HepG2 (cell line): ENCODE measurements around the gene MYLK3. TPM values are rescaled to one million over a fixed set of nuclear protein-coding genes. Genes with fewer than 3 reads are reported as not detected.

ENCODE experiments used
- ATAC-seq: fragments of 200-7000 bp; cut with Tn5 transposase; 3 replicates; pipeline ENCODE4 v1.9.1; 2020; ENCODE audit warnings: mild to moderate bottlenecking, moderate library complexity
- BruUV-seq: library from RNA; stranded (reverse); fragments of 400-500 nt; replicated peaks from 2 replicates; lab custom pipeline; 2021; lab: Mats Ljungman, UMichigan
- CTCF ChIA-PET: fragments of 300-600 bp; formaldehyde crosslinking; extraction: SDS; loops from one replicate; lab custom pipeline; 2021; ENCODE audit warnings: low total read pairs, inconsistent platforms, low intra/inter-chr PET ratio; lab: Yijun Ruan, JAX
- POLR2A ChIA-PET: fragments of 350-600 bp; sonication (Branson Sonifier 250); formaldehyde crosslinking; loops from one replicate; lab custom pipeline; 2020; ENCODE audit warnings: antibody characterized with exemption, inconsistent platforms; lab: Yijun Ruan, JAX
- DNase-seq: peaks from one replicate; pipeline ENCODE4 v3.0.0-alpha.2; 2015; ENCODE audit warnings: low spot score
- FAIRE-seq: peaks from 3 replicates; lab custom pipeline; 2011; peaks lifted over from hg19 to GRCh38; lab: Jason Lieb, UNC
- H2AFZ ChIP-seq: one replicate; pipeline ENCODE4 v1.6.1; 2011; ENCODE audit warnings: low read length, inconsistent platforms
- H3K27ac ChIP-seq: fragments of 300-600 bp; 3 replicates; pipeline ENCODE4 v1.8.0; 2011; ENCODE audit warnings: mixed run types, mild to moderate bottlenecking, mixed read lengths, low read length, inconsistent platforms; ENCODE audit not compliant: insufficient read depth; ENCODE audit errors: extremely low read length
- H3K27me3 ChIP-seq, 2 experiments: fragments of 200-600 bp in 1 of 2; 2 replicates in 1 of 2; 3 replicates in 1 of 2; pipeline versions ENCODE4 v1.6.0 to v1.8.0; 2011; ENCODE audit warnings: low read length in 2 of 2, mild to moderate bottlenecking in 2 of 2, moderate library complexity in 2 of 2, inconsistent platforms in 1 of 2; ENCODE audit not compliant: insufficient read depth in 2 of 2, control insufficient read depth in 1 of 2
- H3K36me3 ChIP-seq, 2 experiments: fragments of 200-600 bp in 1 of 2; replicated peaks in 1 of 2; 2 replicates in 1 of 2; 3 replicates in 1 of 2; pipeline versions ENCODE4 v1.5.1 to v1.8.0; 2011; ENCODE audit warnings: low read length in 2 of 2, inconsistent platforms in 1 of 2; ENCODE audit not compliant: insufficient read depth in 2 of 2, control insufficient read depth in 1 of 2
- H3K4me1 ChIP-seq: 2 replicates; pipeline ENCODE4 v1.5.1; 2012; ENCODE audit warnings: low read length, inconsistent platforms; ENCODE audit not compliant: insufficient read depth
- H3K4me2 ChIP-seq: 2 replicates; pipeline ENCODE4 v1.6.0; 2011; ENCODE audit warnings: low read depth, low read length, inconsistent platforms
- H3K4me3 ChIP-seq, 3 experiments: fragments of 200-600 bp in 1 of 3; sonication (generic), shearing (Covaris generic) in 1 of 3; replicated peaks in 1 of 3; 2 replicates each; pipeline ENCODE4 v1.5.1; 2011 to 2016; ENCODE audit warnings: low read length in 3 of 3, inconsistent platforms in 2 of 3, low read depth in 2 of 3, mild to moderate bottlenecking in 2 of 3, control low read depth in 1 of 3, mixed read lengths in 1 of 3; ENCODE audit not compliant: insufficient read depth in 1 of 3
- H3K79me2 ChIP-seq: one replicate; pipeline ENCODE4 v1.6.1; 2011; ENCODE audit warnings: low read length, inconsistent platforms; ENCODE audit not compliant: insufficient read depth
- H3K9ac ChIP-seq: 2 replicates; pipeline ENCODE4 v1.6.0; 2011; ENCODE audit warnings: mild to moderate bottlenecking, low read depth, low read length, inconsistent platforms; ENCODE audit not compliant: insufficient read depth
- H3K9me3 ChIP-seq: 2 replicates; pipeline ENCODE4 v1.5.1; 2012; ENCODE audit warnings: mild to moderate bottlenecking, low read length
- H4K20me1 ChIP-seq: 2 replicates; pipeline ENCODE4 v1.6.0; 2011; ENCODE audit warnings: inconsistent platforms, mild to moderate bottlenecking, low read length, moderate library complexity; ENCODE audit not compliant: insufficient read depth
- DNMT1 ChIP-seq: sonication (generic); formaldehyde crosslinking; IDR thresholded peaks from 2 replicates; pipeline ENCODE4 v1.5.1; 2020; ENCODE audit warnings: mild to moderate bottlenecking, missing genetic modification reagents
- KLF15 ChIP-seq: sonication (generic); formaldehyde crosslinking; IDR thresholded peaks from 2 replicates; pipeline ENCODE4 v1.8.1; 2023; ENCODE audit warnings: borderline replicate concordance, mild to moderate bottlenecking, inconsistent platforms, missing genetic modification reagents, mixed read lengths
- MED1 ChIP-seq: sonication (generic); formaldehyde crosslinking; IDR thresholded peaks from 2 replicates; pipeline ENCODE4 v1.4.0; 2020; ENCODE audit warnings: missing genetic modification reagents
- YY1 ChIP-seq: IDR thresholded peaks from 2 replicates; pipeline ENCODE4 v1.6.1; 2011; ENCODE audit warnings: low read length, low read depth, moderate library complexity, mild to moderate bottlenecking; ENCODE audit not compliant: insufficient read depth, insufficient replicate concordance
- ZBTB26 ChIP-seq: IDR thresholded peaks from 2 replicates; pipeline ENCODE4 v1.6.1; 2016; ENCODE audit warnings: missing compliant biosample characterization, missing genetic modification reagents, borderline replicate concordance
- ZBTB46 ChIP-seq: sonication (generic); formaldehyde crosslinking; IDR thresholded peaks from 2 replicates; pipeline ENCODE4 v1.4.0; 2020; ENCODE audit warnings: mild to moderate bottlenecking, missing genetic modification reagents, borderline replicate concordance
- ZNF17 ChIP-seq: sonication (generic); formaldehyde crosslinking; IDR thresholded peaks from 2 replicates; pipeline ENCODE4 v1.5.0; 2020; ENCODE audit warnings: mild to moderate bottlenecking, missing genetic modification reagents
- WGBS: methylation state at CpG from one replicate; pipeline ENCODE4 v1.1.6; 2017; ENCODE audit warnings: low lambda C conversion rate; 5-methylcytosine and 5-hydroxymethylcytosine counted together
- in situ Hi-C: cut with HindIII; loops from 2 replicates; pipeline ENCODE4 v1.10.0; 2017; ENCODE audit warnings: low pct_unique_long_range_greater_than_20kb; ENCODE audit not compliant: extremely low pct_ligation_motif_present
- intact Hi-C: fragments of 100-400 bp; cut with micrococcal nuclease; formaldehyde crosslinking; loops from one replicate; pipeline ENCODE4 v1.10.0; 2022; ENCODE audit not compliant: unreplicated experiment
- polyA plus RNA-seq, 8 experiments: library from polyadenylated mRNA; depleted of rRNA in 3 of 8; stranded (reverse) in 7 of 8; unstranded in 1 of 8; fragments of >200 nt; fragmentation: Illumina TruSeq in 4 of 8; extraction: Trizol in 4 of 8; gene quantifications; 2 replicates each; pipeline versions ENCODE4 v1.2.1 to v1.2.3, GENCODE V29; 2011 to 2016; ENCODE audit warnings: low read depth in 4 of 8, missing spikeins in 1 of 8, mixed read lengths in 1 of 8; ENCODE audit not compliant: insufficient read depth in 1 of 8
- total RNA-seq, 5 experiments: library from RNA; depleted of rRNA; stranded (reverse); fragments of >200 nt; fragmentation: Illumina TruSeq; extraction: Trizol; gene quantifications; 2 replicates each; pipeline ENCODE4 v1.2.3, GENCODE V29; 2016; ENCODE audit warnings: low read depth in 1 of 5

The MYLK3 gene
- total and polyA plus RNA-seq, 2 of the 13 experiments (the other 11 are each of a cell fraction or from before 2014, with no cell fraction given) = 0.04 to 0.18 TPM

- H2AFZ ChIP-seq = no peak overlapping the region
- intact Hi-C loops (loop anchor here (1.0 kb wide), 1 partner anchor 98 kb away; the partner anchor contains the start of gene C16orf87), in situ Hi-C loops (no loop called here)
- no peak for DNase-seq
- peaks cover 6 to 49% of the 10 kb centered on the region in 2 experiments; a peak in 3 of 5 replicates for H3K27me3 ChIP-seq
- no peak for ATAC-seq
- no peak for FAIRE-seq
- POLR2A ChIA-PET = no interaction called here
- WGBS = 46% methylated on average over 6 of the region's 9 CpGs
- H3K4me2 ChIP-seq = no peak overlapping the region
- H3K9ac ChIP-seq = no peak overlapping the region
- no peaks in the 10 kb centered on the region for H4K20me1 ChIP-seq
- CTCF ChIA-PET = no interaction called here
- no peaks in the 10 kb centered on the region for H3K79me2 ChIP-seq
- no peaks in the 10 kb centered on the region for H3K4me1 ChIP-seq
- no peaks in the 10 kb centered on the region for H3K9me3 ChIP-seq
- no peak overlapping the region for H3K4me3 ChIP-seq
- TF ChIP-seq KLF15 (CRISPR knock-in tag) (no peak), MED1 (CRISPR knock-in tag) (no peak), ZNF17 (CRISPR knock-in tag) (no peak), ZBTB46 (CRISPR knock-in tag) (no peak), ZBTB26 (CRISPR knock-in tag) (no peak), YY1 (no peak), DNMT1 (CRISPR knock-in tag) (no peak)
- H3K36me3 ChIP-seq = no peaks in the 10 kb centered on the region
- H3K27ac ChIP-seq = no peak overlapping the region
- BruUV-seq = no TSS peak
These were observed 14.8 kb downstream of the MYLK3 start for GRCh38 chr16:46733319-46733830.
